ENCODE measurements around the gene ATP8B4. TPM values are rescaled to one million over a fixed set of nuclear protein-coding genes. Genes with fewer than 3 reads are reported as not detected.

The ATP8B4 gene
- total and polyA plus RNA-seq, 2 donors = 3.5 to 8.3 TPM

DNA sequence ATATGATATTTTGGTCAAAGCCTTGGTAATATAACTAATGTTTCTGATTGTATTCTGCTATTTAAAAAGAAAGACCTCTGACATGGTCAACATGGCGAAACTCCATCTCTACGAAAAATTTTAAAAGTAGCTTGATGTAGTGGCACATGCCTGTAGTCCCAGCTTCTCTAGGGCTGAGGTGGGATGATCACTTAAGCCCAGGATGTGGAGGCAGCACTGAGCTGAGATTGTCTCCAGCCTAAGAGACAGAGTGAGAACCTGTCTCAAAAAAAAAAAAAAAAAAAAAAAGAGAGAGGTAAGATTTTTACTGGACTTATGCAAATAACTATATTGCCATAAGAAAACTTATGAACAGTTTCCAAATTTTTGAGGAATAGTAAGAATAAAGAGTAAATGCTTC is 32.4 kb upstream of the ATP8B4 start:
- no peaks in the 10 kb centered on the region for H3K27me3 ChIP-seq (ENCODE audit: control insufficient read depth in 2 of 2, insufficient read depth in 1 of 2, low read length in 1 of 2)
- H3K9me3 ChIP-seq (ENCODE audit: control insufficient read depth in 2 of 2, insufficient read depth in 1 of 2, low read length in 1 of 2) = no peaks in the 10 kb centered on the region
- DNase-seq (ENCODE audit: low read depth in 6 of 9, low spot score in 9 of 9) = no peak
- H3K4me3 ChIP-seq (ENCODE audit: low read length in 2 of 2) = no peak overlapping the region
- no peaks in the 10 kb centered on the region for H3K4me1 ChIP-seq (ENCODE audit: control insufficient read depth in 2 of 2, insufficient read depth in 2 of 2, low read length in 2 of 2)
- WGBS = over 99% methylated on average over 2 of the region's 2 CpGs
- H3K36me3 ChIP-seq (ENCODE audit: control insufficient read depth in 2 of 2, insufficient read depth in 2 of 2, low read length in 1 of 2) = no peaks in the 10 kb centered on the region
- no peak overlapping the region for H3K27ac ChIP-seq (ENCODE audit: low read depth in 1 of 2, low read length in 1 of 2)

GRCh38 chr15:50150851-50151250 is 31.8 kb upstream of the ATP8B4 start:
- Histone ChIP-seq H3K27me3 (ENCODE audit: control insufficient read depth in 2 of 2, insufficient read depth in 1 of 2, low read length in 1 of 2) (no peaks in the 10 kb centered on the region), H3K4me1 (ENCODE audit: control insufficient read depth in 2 of 2, insufficient read depth in 2 of 2, low read length in 2 of 2) (no peaks in the 10 kb centered on the region), H3K9me3 (ENCODE audit: control insufficient read depth in 2 of 2, insufficient read depth in 1 of 2, low read length in 1 of 2) (no peaks in the 10 kb centered on the region), H3K27ac (ENCODE audit: low read depth in 1 of 2, low read length in 1 of 2) (no peak overlapping the region), H3K36me3 (ENCODE audit: control insufficient read depth in 2 of 2, insufficient read depth in 2 of 2, low read length in 1 of 2) (no peaks in the 10 kb centered on the region), H3K4me3 (ENCODE audit: low read length in 2 of 2) (no peak overlapping the region)
- no peak for DNase-seq (ENCODE audit: low read depth in 6 of 9, low spot score in 9 of 9)

- H3K9me3 ChIP-seq (ENCODE audit: control insufficient read depth in 2 of 2, insufficient read depth in 1 of 2, low read length in 1 of 2) = no peaks in the 10 kb centered on the region
- H3K4me1 ChIP-seq (ENCODE audit: control insufficient read depth in 2 of 2, insufficient read depth in 2 of 2, low read length in 2 of 2) = no peaks in the 10 kb centered on the region
- no peak for DNase-seq (ENCODE audit: low read depth in 6 of 9, low spot score in 9 of 9)
- no peak overlapping the region for H3K4me3 ChIP-seq (ENCODE audit: low read length in 2 of 2)
- H3K27me3 ChIP-seq (ENCODE audit: control insufficient read depth in 2 of 2, insufficient read depth in 1 of 2, low read length in 1 of 2) = no peaks in the 10 kb centered on the region
- H3K36me3 ChIP-seq (ENCODE audit: control insufficient read depth in 2 of 2, insufficient read depth in 2 of 2, low read length in 1 of 2) = no peaks in the 10 kb centered on the region
- WGBS = 95% methylated on average over 3 of the region's 3 CpGs
- H3K27ac ChIP-seq (ENCODE audit: low read depth in 1 of 2, low read length in 1 of 2) = no peak overlapping the region
Observed at GRCh38 chr15:50150349-50150748, 31.3 kb upstream of the ATP8B4 start.

- H3K27me3 ChIP-seq (ENCODE audit: control insufficient read depth in 2 of 2, insufficient read depth in 1 of 2, low read length in 1 of 2) = no peaks in the 10 kb centered on the region
- no peaks in the 10 kb centered on the region for H3K4me1 ChIP-seq (ENCODE audit: control insufficient read depth in 2 of 2, insufficient read depth in 2 of 2, low read length in 2 of 2)
- no peaks in the 10 kb centered on the region for H3K9me3 ChIP-seq (ENCODE audit: control insufficient read depth in 2 of 2, insufficient read depth in 1 of 2, low read length in 1 of 2)
- no peak overlapping the region for H3K4me3 ChIP-seq (ENCODE audit: low read length in 2 of 2)
- no peak for DNase-seq (ENCODE audit: low read depth in 6 of 9, low spot score in 9 of 9)
- 89% methylated on average over 1 of the region's 1 CpG for WGBS
- no peak overlapping the region for H3K27ac ChIP-seq (ENCODE audit: low read depth in 1 of 2, low read length in 1 of 2)
- no peaks in the 10 kb centered on the region for H3K36me3 ChIP-seq (ENCODE audit: control insufficient read depth in 2 of 2, insufficient read depth in 2 of 2, low read length in 1 of 2)
Observed at GRCh38 chr15:50149090-50149489, 30.1 kb upstream of the ATP8B4 start.

- Histone ChIP-seq H3K27ac (ENCODE audit: low read depth in 1 of 2, low read length in 1 of 2) (no peak overlapping the region), H3K27me3 (ENCODE audit: control insufficient read depth in 2 of 2, insufficient read depth in 1 of 2, low read length in 1 of 2) (no peaks in the 10 kb centered on the region), H3K4me3 (ENCODE audit: low read length in 2 of 2) (no peak overlapping the region), H3K9me3 (ENCODE audit: control insufficient read depth in 2 of 2, insufficient read depth in 1 of 2, low read length in 1 of 2) (no peaks in the 10 kb centered on the region), H3K36me3 (ENCODE audit: control insufficient read depth in 2 of 2, insufficient read depth in 2 of 2, low read length in 1 of 2) (no peaks in the 10 kb centered on the region), H3K4me1 (ENCODE audit: control insufficient read depth in 2 of 2, insufficient read depth in 2 of 2, low read length in 2 of 2) (no peaks in the 10 kb centered on the region)
- no peak for DNase-seq (ENCODE audit: low read depth in 6 of 9, low spot score in 9 of 9)
- 96% methylated on average over 4 of the region's 4 CpGs for WGBS
Observed at GRCh38 chr15:50148362-50148963, 29.4 kb upstream of the ATP8B4 start.

DNA sequence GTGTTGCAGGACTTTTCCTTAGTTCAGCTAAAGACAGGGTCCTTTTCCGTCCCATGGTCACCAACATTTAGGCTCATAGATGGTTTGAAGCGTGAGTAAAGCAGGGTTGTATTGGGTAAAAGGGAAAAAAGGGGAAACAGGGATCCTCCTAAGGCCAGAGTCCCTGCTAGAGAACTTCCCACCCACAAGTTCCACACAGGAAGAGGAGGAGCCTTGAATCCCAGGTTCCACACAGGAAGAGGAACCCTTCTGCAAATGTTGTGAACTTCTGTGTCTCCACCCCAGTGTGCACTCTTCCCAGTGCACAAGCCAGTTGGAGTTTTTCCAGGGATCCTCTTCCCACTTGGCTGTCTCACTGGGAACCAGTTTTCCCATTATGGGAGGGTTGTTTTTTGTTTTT is 27.6 kb upstream of the ATP8B4 start:
- Histone ChIP-seq H3K27me3 (ENCODE audit: control insufficient read depth in 2 of 2, insufficient read depth in 1 of 2, low read length in 1 of 2) (no peaks in the 10 kb centered on the region), H3K4me1 (ENCODE audit: control insufficient read depth in 2 of 2, insufficient read depth in 2 of 2, low read length in 2 of 2) (no peaks in the 10 kb centered on the region), H3K4me3 (ENCODE audit: low read length in 2 of 2) (no peak overlapping the region), H3K9me3 (ENCODE audit: control insufficient read depth in 2 of 2, insufficient read depth in 1 of 2, low read length in 1 of 2) (no peaks in the 10 kb centered on the region), H3K36me3 (ENCODE audit: control insufficient read depth in 2 of 2, insufficient read depth in 2 of 2, low read length in 1 of 2) (no peaks in the 10 kb centered on the region), H3K27ac (ENCODE audit: low read depth in 1 of 2, low read length in 1 of 2) (no peak overlapping the region)
- no peak for DNase-seq (ENCODE audit: low read depth in 6 of 9, low spot score in 9 of 9)
- 96% methylated on average over 2 of the region's 2 CpGs for WGBS

DNA sequence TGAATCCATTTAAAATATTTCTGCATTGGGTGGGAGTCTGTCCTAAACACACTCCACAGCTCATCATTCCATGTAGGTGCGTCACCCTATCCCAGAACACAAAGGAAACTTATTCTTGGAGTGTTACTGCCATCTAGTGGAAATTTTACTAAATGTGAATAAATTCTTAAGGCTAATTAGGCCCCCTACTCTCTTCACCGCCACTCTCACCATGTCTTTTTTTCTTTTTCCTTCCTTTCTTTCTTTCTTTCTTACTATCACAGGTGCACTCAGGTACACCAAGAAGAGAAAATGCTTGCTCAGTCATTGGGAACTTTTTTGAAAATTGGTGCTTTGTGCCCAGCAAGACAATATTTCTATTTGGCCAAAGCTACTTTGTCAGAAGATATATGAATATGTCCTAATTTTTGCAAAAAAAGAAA is 26.4 kb upstream of the ATP8B4 start:
- no peaks in the 10 kb centered on the region for H3K9me3 ChIP-seq (ENCODE audit: control insufficient read depth in 2 of 2, insufficient read depth in 1 of 2, low read length in 1 of 2)
- no peak overlapping the region for H3K27ac ChIP-seq (ENCODE audit: low read depth in 1 of 2, low read length in 1 of 2)
- H3K27me3 ChIP-seq (ENCODE audit: control insufficient read depth in 2 of 2, insufficient read depth in 1 of 2, low read length in 1 of 2) = no peaks in the 10 kb centered on the region
- H3K4me1 ChIP-seq (ENCODE audit: control insufficient read depth in 2 of 2, insufficient read depth in 2 of 2, low read length in 2 of 2) = no peaks in the 10 kb centered on the region
- peak; percentile 14 to 78 (median 52) for DNase-seq (ENCODE audit: low read depth in 6 of 9, low spot score in 9 of 9)
- H3K36me3 ChIP-seq (ENCODE audit: control insufficient read depth in 2 of 2, insufficient read depth in 2 of 2, low read length in 1 of 2) = no peaks in the 10 kb centered on the region
- 19% methylated on average over 2 of the region's 2 CpGs for WGBS
- no peak overlapping the region for H3K4me3 ChIP-seq (ENCODE audit: low read length in 2 of 2)

GRCh38 chr15:50144341-50145120 is 25.5 kb upstream of the ATP8B4 start:
- Histone ChIP-seq H3K27me3 (ENCODE audit: control insufficient read depth in 2 of 2, insufficient read depth in 1 of 2, low read length in 1 of 2) (no peaks in the 10 kb centered on the region), H3K27ac (ENCODE audit: low read depth in 1 of 2, low read length in 1 of 2) (no peak overlapping the region), H3K36me3 (ENCODE audit: control insufficient read depth in 2 of 2, insufficient read depth in 2 of 2, low read length in 1 of 2) (no peaks in the 10 kb centered on the region), H3K4me1 (ENCODE audit: control insufficient read depth in 2 of 2, insufficient read depth in 2 of 2, low read length in 2 of 2) (no peaks in the 10 kb centered on the region), H3K4me3 (ENCODE audit: low read length in 2 of 2) (no peak overlapping the region), H3K9me3 (ENCODE audit: control insufficient read depth in 2 of 2, insufficient read depth in 1 of 2, low read length in 1 of 2) (no peaks in the 10 kb centered on the region)
- WGBS = 74% methylated on average over 6 of the region's 6 CpGs
- DNase-seq (ENCODE audit: low read depth in 6 of 9, low spot score in 9 of 9) = no peak

DNA sequence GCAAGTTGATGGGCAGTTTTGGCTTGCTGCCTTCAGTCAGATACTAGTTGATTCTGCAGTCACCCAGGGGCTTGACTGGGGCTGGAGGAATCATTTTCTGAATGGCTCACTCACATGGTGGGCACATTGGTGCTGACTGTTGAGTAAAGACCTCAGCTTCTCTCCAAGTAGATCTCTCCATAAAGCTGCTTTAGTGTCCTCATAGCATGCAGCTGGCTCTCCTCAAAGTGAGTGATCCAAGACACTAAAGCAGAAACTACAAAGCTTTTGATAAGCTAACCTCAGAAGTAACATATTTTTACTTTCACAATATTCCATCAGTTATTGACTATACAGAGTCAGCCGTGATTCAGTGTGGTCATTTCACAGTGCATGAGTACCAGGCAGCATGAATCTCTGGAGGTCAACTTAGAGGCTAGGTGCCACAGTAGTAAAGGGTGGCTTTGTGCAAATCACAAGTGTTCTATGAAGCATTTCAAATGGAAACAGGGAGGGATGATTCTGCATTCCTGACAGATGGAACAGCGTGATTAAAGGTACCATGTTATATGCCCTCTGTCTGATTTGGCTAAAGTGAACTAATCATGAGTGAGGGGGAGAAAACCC is 24.3 kb upstream of the ATP8B4 start:
- no peaks in the 10 kb centered on the region for H3K36me3 ChIP-seq (ENCODE audit: control insufficient read depth in 2 of 2, insufficient read depth in 2 of 2, low read length in 1 of 2)
- no peaks in the 10 kb centered on the region for H3K27me3 ChIP-seq (ENCODE audit: control insufficient read depth in 2 of 2, insufficient read depth in 1 of 2, low read length in 1 of 2)
- no peaks in the 10 kb centered on the region for H3K9me3 ChIP-seq (ENCODE audit: control insufficient read depth in 2 of 2, insufficient read depth in 1 of 2, low read length in 1 of 2)
- 98% methylated on average over 2 of the region's 2 CpGs for WGBS
- DNase-seq (ENCODE audit: low read depth in 6 of 9, low spot score in 9 of 9) = no peak
- no peak overlapping the region for H3K27ac ChIP-seq (ENCODE audit: low read depth in 1 of 2, low read length in 1 of 2)
- no peak overlapping the region for H3K4me3 ChIP-seq (ENCODE audit: low read length in 2 of 2)
- no peaks in the 10 kb centered on the region for H3K4me1 ChIP-seq (ENCODE audit: control insufficient read depth in 2 of 2, insufficient read depth in 2 of 2, low read length in 2 of 2)
